SU-DHL-6 (cell line): ENCODE results near the gene CLSTN2.

ENCODE experiments used
- CTCF ChIP-seq: fragments of 200-600 bp; sonication (generic); IDR thresholded peaks from one replicate; pipeline ENCODE4 v1.5.1; 2017; ENCODE audit warnings: antibody characterized with exemption, mild to moderate bottlenecking, low read length, moderate library complexity; ENCODE audit not compliant: insufficient read depth, poor library complexity, severe bottlenecking
- EZH2phosphoT487 ChIP-seq: fragments of 200-600 bp; sonication (generic), shearing (Covaris generic); conservative IDR thresholded peaks from 2 replicates; pipeline ENCODE4 v1.6.1; 2018; ENCODE audit warnings: mild to moderate bottlenecking, antibody characterized with exemption, low read length, moderate library complexity, mixed read lengths

DNA sequence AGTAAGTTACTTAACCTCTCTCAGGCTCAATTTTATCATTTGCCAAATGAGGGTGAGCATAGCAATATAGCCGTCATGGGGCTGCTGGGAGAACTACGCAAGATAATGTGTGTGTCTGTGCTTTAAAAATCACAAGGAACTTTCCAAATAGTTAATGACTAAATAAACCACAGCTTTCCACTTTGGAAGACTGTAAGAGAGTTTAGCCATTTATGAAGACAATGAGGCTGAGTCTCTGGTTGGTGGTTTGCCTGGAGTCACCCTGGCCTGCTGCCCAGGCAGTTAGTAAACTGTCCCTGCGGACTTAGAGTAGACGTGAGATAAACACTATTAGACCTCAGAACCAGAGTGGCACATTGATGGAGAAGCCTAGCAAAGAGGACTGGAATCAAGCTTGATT, 357.7 kb downstream of the CLSTN2 start:
- TF ChIP-seq CTCF (no peak), EZH2phosphoT487 (no peak)
